ENCODE data around the gene C9.
"Not testable (repeated sequence)": the region's sequence is repeated elsewhere in the genome, so short reads cannot be mapped to it uniquely, and the experiment has no call there.

The C9 gene

GRCh38 chr5:39260095-39260494 lies 104.2 kb downstream of the C9 start:
- DNase-seq (ENCODE audit: low spot score): no peak

- no peak for DNase-seq (ENCODE audit: low spot score)
Observed at GRCh38 chr5:39257554-39257953, 106.7 kb downstream of the C9 start.

GRCh38 chr5:39256477-39257235 lies 107.6 kb downstream of the C9 start:
- no peak for DNase-seq (ENCODE audit: low spot score)

GRCh38 chr5:39255406-39255805 lies 108.9 kb downstream of the C9 start:
- no peak for DNase-seq (ENCODE audit: low spot score)

- DNase-seq (ENCODE audit: low spot score): no peak
Observed at GRCh38 chr5:39254671-39255070, 109.6 kb downstream of the C9 start.

- DNase-seq (ENCODE audit: low spot score): no peak
Observed at GRCh38 chr5:39253196-39253595, 111.1 kb downstream of the C9 start.

GRCh38 chr5:39249564-39250274 lies 114.6 kb downstream of the C9 start:
- DNase-seq (ENCODE audit: low spot score): no peak

- no peak for DNase-seq (ENCODE audit: low spot score)
Observed at GRCh38 chr5:39249069-39249468, 115.2 kb downstream of the C9 start.

- DNase-seq (ENCODE audit: low spot score): no peak
Observed at GRCh38 chr5:39240750-39241149, 123.5 kb downstream of the C9 start.

- no peak for DNase-seq (ENCODE audit: low spot score)
Observed at GRCh38 chr5:39238366-39239105, 125.8 kb downstream of the C9 start.

GRCh38 chr5:39236718-39237117 lies 127.6 kb downstream of the C9 start:
- no peak for DNase-seq (ENCODE audit: low spot score)

GRCh38 chr5:39235648-39236047 lies 128.6 kb downstream of the C9 start:
- DNase-seq (ENCODE audit: low spot score): no peak

- DNase-seq (ENCODE audit: low spot score): not testable (repeated sequence)
Observed at GRCh38 chr5:39234494-39234893, 129.8 kb downstream of the C9 start.
